Measurements from ENCODE around the gene PTMA.
"Not testable (repeated sequence)": the region's sequence is repeated elsewhere in the genome, so short reads cannot be mapped to it uniquely, and the experiment has no call there.

PTMA gene

DNA sequence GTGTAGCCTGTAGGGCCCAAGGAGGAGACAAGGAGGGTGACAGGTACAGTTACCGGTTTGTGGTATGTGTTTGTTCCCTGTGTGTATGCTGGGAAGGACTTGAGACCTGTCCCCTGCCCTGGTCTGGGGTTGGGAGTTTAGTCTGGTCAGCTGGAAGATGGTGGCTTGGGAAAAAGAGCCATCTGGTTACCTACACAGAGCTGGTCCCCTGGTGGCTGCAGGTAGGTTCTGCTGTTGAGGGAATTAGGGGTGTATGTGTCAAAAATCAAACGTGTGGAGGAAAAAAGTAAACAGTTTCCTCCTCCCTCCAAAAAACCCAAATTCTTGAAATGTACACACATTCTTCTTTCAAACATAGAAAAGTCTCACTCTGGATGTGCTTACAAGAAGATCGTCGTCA lies 24.3 kb downstream of the PTMA start:
- DNase-seq (ENCODE audit: low read depth), result no peak
- H3K4me3 ChIP-seq (ENCODE audit: low read depth, low read length), result no peak overlapping the region
- TF ChIP-seq, protein P1, sequence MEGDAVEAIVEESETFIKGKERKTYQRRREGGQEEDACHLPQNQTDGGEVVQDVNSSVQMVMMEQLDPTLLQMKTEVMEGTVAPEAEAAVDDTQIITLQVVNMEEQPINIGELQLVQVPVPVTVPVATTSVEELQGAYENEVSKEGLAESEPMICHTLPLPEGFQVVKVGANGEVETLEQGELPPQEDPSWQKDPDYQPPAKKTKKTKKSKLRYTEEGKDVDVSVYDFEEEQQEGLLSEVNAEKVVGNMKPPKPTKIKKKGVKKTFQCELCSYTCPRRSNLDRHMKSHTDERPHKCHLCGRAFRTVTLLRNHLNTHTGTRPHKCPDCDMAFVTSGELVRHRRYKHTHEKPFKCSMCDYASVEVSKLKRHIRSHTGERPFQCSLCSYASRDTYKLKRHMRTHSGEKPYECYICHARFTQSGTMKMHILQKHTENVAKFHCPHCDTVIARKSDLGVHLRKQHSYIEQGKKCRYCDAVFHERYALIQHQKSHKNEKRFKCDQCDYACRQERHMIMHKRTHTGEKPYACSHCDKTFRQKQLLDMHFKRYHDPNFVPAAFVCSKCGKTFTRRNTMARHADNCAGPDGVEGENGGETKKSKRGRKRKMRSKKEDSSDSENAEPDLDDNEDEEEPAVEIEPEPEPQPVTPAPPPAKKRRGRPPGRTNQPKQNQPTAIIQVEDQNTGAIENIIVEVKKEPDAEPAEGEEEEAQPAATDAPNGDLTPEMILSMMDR (IDR thresholded peaks at IDR 0.05; ENCODE audit: control insufficient read depth, extremely low read depth, insufficient read depth), result no peak

- TF ChIP-seq, protein P1 (IDR thresholded peaks at IDR 0.05; ENCODE audit: control insufficient read depth, extremely low read depth, insufficient read depth), result no peak
- DNase-seq (ENCODE audit: low read depth), result no peak
- H3K4me3 ChIP-seq (ENCODE audit: low read depth, low read length), result no peak overlapping the region
Measured at GRCh38 chr2:231737761-231738160, 29.4 kb downstream of the PTMA start.

DNA sequence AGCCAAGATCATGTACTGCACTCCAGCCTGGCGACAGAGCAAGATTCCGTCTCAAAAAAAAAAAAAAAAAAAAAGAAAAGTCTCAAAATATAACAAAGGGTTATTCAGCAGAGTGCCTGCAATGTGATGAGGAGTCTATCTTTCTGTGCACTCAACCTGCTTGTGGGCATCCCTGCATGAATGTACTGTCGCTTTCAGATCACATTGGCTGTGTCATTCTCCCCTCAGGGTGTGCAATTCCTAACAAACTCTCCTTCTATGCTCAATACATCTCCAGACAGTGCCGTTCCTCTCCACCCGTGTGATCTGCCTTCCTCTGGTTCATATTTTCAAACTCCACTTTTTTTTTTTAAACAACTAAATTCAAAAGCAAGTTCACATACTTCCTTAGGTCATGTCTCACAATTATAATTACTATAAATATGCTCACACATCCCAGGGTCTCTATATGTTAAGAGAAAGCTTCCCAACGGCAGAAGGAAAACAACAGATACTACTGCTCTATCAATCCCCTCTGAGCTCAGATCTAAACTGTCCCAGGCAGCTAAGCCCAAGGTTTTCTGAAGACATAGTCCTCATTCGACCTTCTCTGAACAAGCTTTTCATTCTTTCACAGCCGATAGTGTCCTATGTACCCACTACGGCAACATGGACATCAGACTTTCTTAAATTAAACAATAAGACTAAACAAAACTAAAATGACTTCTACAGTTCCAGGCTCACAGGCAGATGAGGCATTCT lies 35.2 kb downstream of the PTMA start:
- TF ChIP-seq, protein P1 (IDR thresholded peaks at IDR 0.05; ENCODE audit: control insufficient read depth, extremely low read depth, insufficient read depth), result no peak
- H3K4me3 ChIP-seq (ENCODE audit: low read depth, low read length), result no peak overlapping the region
- DNase-seq (ENCODE audit: low read depth), result no peak

DNA sequence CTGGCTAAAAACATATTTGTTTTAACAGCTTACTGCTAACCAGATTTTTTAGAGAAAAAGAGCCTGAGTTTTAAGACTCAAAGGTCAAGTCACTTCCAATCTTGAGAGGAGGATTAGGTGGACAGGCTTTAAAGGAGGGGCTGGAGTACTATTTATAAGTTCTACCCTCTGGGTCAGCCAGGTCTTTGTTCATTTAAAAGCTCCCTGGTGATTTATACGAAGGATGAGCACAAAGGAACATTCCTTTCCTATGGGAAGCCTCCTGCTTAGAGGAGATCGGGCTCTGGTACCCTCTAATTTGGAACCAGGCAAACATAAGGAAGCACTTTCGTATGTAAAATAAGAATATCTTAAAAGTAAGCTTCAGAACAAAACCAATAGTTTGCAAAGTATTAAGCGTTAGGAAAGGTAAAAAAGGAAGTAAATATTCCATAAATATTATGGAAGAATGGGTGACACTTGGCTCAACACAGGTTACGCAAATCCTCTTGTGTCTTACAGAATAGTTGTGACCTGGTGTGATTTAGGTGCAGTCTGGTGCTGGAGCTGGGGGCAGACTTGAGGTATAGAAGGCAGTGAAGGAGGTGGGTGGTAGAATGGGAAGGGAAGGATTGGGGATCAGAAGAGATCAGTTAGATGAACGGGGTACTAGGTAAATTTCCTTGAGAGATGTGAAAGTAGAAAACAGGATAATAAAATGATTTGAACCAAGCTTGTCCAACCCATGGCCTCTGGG lies 37.1 kb downstream of the PTMA start:
- no peak for DNase-seq (ENCODE audit: low read depth)
- no peak overlapping the region for H3K4me3 ChIP-seq (ENCODE audit: low read depth, low read length)
- TF ChIP-seq, protein P1 (IDR thresholded peaks at IDR 0.05; ENCODE audit: control insufficient read depth, extremely low read depth, insufficient read depth), result no peak

- not testable (repeated sequence) for DNase-seq (ENCODE audit: low read depth); H3K4me3 ChIP-seq (ENCODE audit: low read depth, low read length)
Measured at GRCh38 chr2:231748153-231748896, 40.0 kb downstream of the PTMA start.

- not testable (repeated sequence) for DNase-seq (ENCODE audit: low read depth); H3K4me3 ChIP-seq (ENCODE audit: low read depth, low read length)
Measured at GRCh38 chr2:231749016-231749415, 40.7 kb downstream of the PTMA start.

GRCh38 chr2:231751042-231751815 lies 42.9 kb downstream of the PTMA start:
- DNase-seq (ENCODE audit: low read depth), result no peak
- H3K4me3 ChIP-seq (ENCODE audit: low read depth, low read length), result no peak overlapping the region
- TF ChIP-seq, protein P1 (IDR thresholded peaks at IDR 0.05; ENCODE audit: control insufficient read depth, extremely low read depth, insufficient read depth), result no peak
